SK-N-SH (cell line): Measurements from ENCODE around the gene APBA2. TPM values are rescaled to one million over a fixed set of nuclear protein-coding genes. Genes with fewer than 3 reads are reported as not detected.

Experiments
- CTCF ChIA-PET: fragments of 300-600, 350-600 bp; formaldehyde crosslinking; extraction: SDS; loops from one replicate; lab custom pipeline; 2021; lab: Yijun Ruan, JAX
- POLR2A ChIA-PET: fragments of 350-600 bp; sonication (Branson Sonifier 250); formaldehyde crosslinking; extraction: SDS; loops from one replicate; lab custom pipeline; 2020; ENCODE audit warnings: antibody characterized with exemption, inconsistent platforms; lab: Yijun Ruan, JAX
- DNase-seq: peaks from one replicate; pipeline ENCODE4 v3.0.0; 2012
- H2AFZ ChIP-seq: fragments of 200-600 bp; sonication (generic); 2 replicates; pipeline ENCODE4 v1.8.1; 2016; ENCODE audit warnings: antibody characterized with exemption, mild to moderate bottlenecking, low read depth
- H3F3A ChIP-seq: fragments of 200-600 bp; sonication (generic); replicated peaks from 2 replicates; pipeline ENCODE3; 2016; ENCODE audit warnings: antibody characterized with exemption, mild to moderate bottlenecking; ENCODE audit not compliant: insufficient read depth
- H3K27ac ChIP-seq, 2 experiments: fragments of 200-500 bp in 1 of 2; fragments of 200-600 bp in 1 of 2; sonication (Bioruptor generic) in 1 of 2; sonication (generic), shearing (Covaris generic) in 1 of 2; 2 replicates each; pipeline versions ENCODE4 v1.5.1 to v1.6.1; 2014 to 2016; ENCODE audit warnings: low read depth in 2 of 2, inconsistent platforms in 1 of 2, low read length in 1 of 2, mild to moderate bottlenecking in 1 of 2, mixed read lengths in 1 of 2
- H3K27me3 ChIP-seq: fragments of 200-600 bp; sonication (generic), shearing (Covaris generic); 2 replicates; pipeline ENCODE4 v1.6.1; 2016; ENCODE audit warnings: mixed run types; ENCODE audit not compliant: insufficient read depth
- H3K36me3 ChIP-seq, 2 experiments: fragments of 200-500 bp in 1 of 2; fragments of 200-600 bp in 1 of 2; sonication (Bioruptor generic) in 1 of 2; sonication (generic) in 1 of 2; replicated peaks in 1 of 2; 2 replicates each; pipeline versions ENCODE3 to v1.5.1; 2014 to 2016; ENCODE audit warnings: low read length in 1 of 2, mild to moderate bottlenecking in 1 of 2; ENCODE audit not compliant: insufficient read depth in 2 of 2, control insufficient read depth in 1 of 2
- H3K4me1 ChIP-seq, 2 experiments: fragments of 200-500 bp in 1 of 2; fragments of 200-600 bp in 1 of 2; sonication (Bioruptor generic) in 1 of 2; sonication (generic), shearing (Covaris generic) in 1 of 2; 2 replicates each; pipeline versions ENCODE4 v1.5.1 to v1.6.1; 2014 to 2016; ENCODE audit warnings: low read depth in 1 of 2, low read length in 1 of 2, mixed run types in 1 of 2; ENCODE audit not compliant: insufficient read depth in 2 of 2, control insufficient read depth in 1 of 2
- H3K4me2 ChIP-seq: fragments of 200-600 bp; sonication (generic), shearing (Covaris generic); 2 replicates; pipeline ENCODE4 v1.6.1; 2017; ENCODE audit warnings: mixed run types
- H3K4me3 ChIP-seq, 2 experiments: fragments of 200-500 bp in 1 of 2; fragments of 200-600 bp in 1 of 2; sonication (Bioruptor generic) in 1 of 2; sonication (generic), shearing (Covaris generic) in 1 of 2; 2 replicates each; pipeline versions ENCODE4 v1.5.1 to v1.8.1; 2014 to 2016; ENCODE audit warnings: low read depth in 2 of 2, inconsistent platforms in 1 of 2, low read length in 1 of 2, mild to moderate bottlenecking in 1 of 2, mixed read lengths in 1 of 2, moderate library complexity in 1 of 2
- H3K79me2 ChIP-seq: fragments of 200-600 bp; sonication (generic); 2 replicates; pipeline ENCODE4 v1.8.1; 2017; ENCODE audit warnings: mild to moderate bottlenecking; ENCODE audit not compliant: insufficient read depth
- H3K9ac ChIP-seq: fragments of 200-600 bp; sonication (generic); 2 replicates; pipeline ENCODE4 v1.6.1; 2017; ENCODE audit warnings: mixed run types
- H3K9me2 ChIP-seq: fragments of 200-600 bp; sonication (generic); 2 replicates; pipeline ENCODE4 v1.6.1; 2017; ENCODE audit warnings: mixed run types
- H3K9me3 ChIP-seq: fragments of 200-600 bp; sonication (generic); 2 replicates; pipeline ENCODE4 v1.6.1; 2017; ENCODE audit warnings: mixed run types, mild to moderate bottlenecking, moderate library complexity
- H4K20me1 ChIP-seq: fragments of 200-600 bp; sonication (generic); 2 replicates; pipeline ENCODE4 v1.6.1; 2017; ENCODE audit warnings: mild to moderate bottlenecking, mixed run types; ENCODE audit not compliant: insufficient read depth
- EP300 ChIP-seq, 2 experiments: IDR thresholded peaks; 2 replicates each; pipeline versions ENCODE4 v1.4.0 to v1.6.1; 2012; ENCODE audit warnings: borderline replicate concordance in 1 of 2, low read depth in 1 of 2, low read length in 1 of 2
- EZH2phosphoT487 ChIP-seq: fragments of 200-600 bp; sonication (generic); IDR thresholded peaks from 2 replicates; pipeline ENCODE4 v1.6.1; 2017; ENCODE audit warnings: low read depth, mixed run types, mild to moderate bottlenecking, antibody characterized with exemption, moderate library complexity, borderline replicate concordance
- FOSL2 ChIP-seq: IDR thresholded peaks from 2 replicates; pipeline ENCODE4 v1.4.0; 2012; ENCODE audit warnings: low read depth, mild to moderate bottlenecking, moderate library complexity, borderline replicate concordance
- FOXJ3 ChIP-seq: sonication (generic); formaldehyde crosslinking; IDR thresholded peaks from 2 replicates; pipeline ENCODE4 v1.5.1; 2020; ENCODE audit warnings: mild to moderate bottlenecking, missing genetic modification reagents
- FOXM1 ChIP-seq: IDR thresholded peaks from 2 replicates; pipeline ENCODE4 v1.4.0; 2012; ENCODE audit warnings: low read depth, mild to moderate bottlenecking
- GATA2 ChIP-seq: sonication (generic); formaldehyde crosslinking; IDR thresholded peaks from 2 replicates; pipeline ENCODE4 v1.5.0; 2020; ENCODE audit warnings: mild to moderate bottlenecking, missing genetic modification reagents
- MXI1 ChIP-seq: IDR thresholded peaks from 2 replicates; pipeline ENCODE4 v1.6.1; 2012; ENCODE audit warnings: mild to moderate bottlenecking, low read depth, low read length, improper control_type of control experiment
- NRF1 ChIP-seq: IDR thresholded peaks from 2 replicates; pipeline ENCODE4 v1.6.1; 2012; ENCODE audit warnings: low read depth, mild to moderate bottlenecking, low read length
- TAF1 ChIP-seq: IDR thresholded peaks from 2 replicates; pipeline ENCODE4 v1.6.1; 2012; ENCODE audit warnings: low read depth, mild to moderate bottlenecking, low read length, moderate library complexity, borderline replicate concordance
- TCF12 ChIP-seq: IDR thresholded peaks from 2 replicates; pipeline ENCODE4 v1.4.0; 2012
- TEAD4 ChIP-seq: IDR thresholded peaks from 2 replicates; pipeline ENCODE4 v1.4.0; 2012; ENCODE audit warnings: mild to moderate bottlenecking, borderline replicate concordance; ENCODE audit not compliant: insufficient read depth
- YY1 ChIP-seq: IDR thresholded peaks from 2 replicates; pipeline ENCODE4 v1.4.0; 2012; ENCODE audit warnings: low read depth, mild to moderate bottlenecking
- WGBS: methylation state at CpG from one replicate; pipeline ENCODE4 v1.1.6; 2017; ENCODE audit warnings: low lambda C conversion rate; 5-methylcytosine and 5-hydroxymethylcytosine counted together
- polyA plus RNA-seq, 3 experiments: library from polyadenylated mRNA; depleted of rRNA; stranded (reverse); fragments of >200 nt; gene quantifications; 2 replicates each; pipeline ENCODE4 v1.2.3, GENCODE V29; 2012
- TF ChIP-seq, protein P1 (sequence below): IDR thresholded peaks from 2 replicates; pipeline ENCODE4; 2012
- TF ChIP-seq, protein P2 (sequence below): IDR thresholded peaks from 2 replicates; pipeline ENCODE4 v1.4.0; 2012; ENCODE audit warnings: low read depth
- TF ChIP-seq, protein P3 (sequence below): fragments of 150-350 bp; IDR thresholded peaks from 2 replicates; pipeline ENCODE4 v1.6.1; 2017; ENCODE audit warnings: antibody characterized with exemption, low read length, low read depth, borderline replicate concordance
- TF ChIP-seq, protein P4 (sequence below): fragments of 200-600 bp; sonication (generic); IDR thresholded peaks from 2 replicates; pipeline ENCODE4 v1.6.1; 2017; ENCODE audit warnings: antibody characterized with exemption, mild to moderate bottlenecking, moderate library complexity
- TF ChIP-seq, protein P5 (sequence below): IDR thresholded peaks from 2 replicates; pipeline ENCODE4 v1.4.0; 2012; ENCODE audit warnings: low read depth, borderline replicate concordance

The APBA2 gene
- polyA plus RNA-seq, 1 of the 3 experiments (the other 2 are of a cell fraction), result 12.7 TPM

DNA sequence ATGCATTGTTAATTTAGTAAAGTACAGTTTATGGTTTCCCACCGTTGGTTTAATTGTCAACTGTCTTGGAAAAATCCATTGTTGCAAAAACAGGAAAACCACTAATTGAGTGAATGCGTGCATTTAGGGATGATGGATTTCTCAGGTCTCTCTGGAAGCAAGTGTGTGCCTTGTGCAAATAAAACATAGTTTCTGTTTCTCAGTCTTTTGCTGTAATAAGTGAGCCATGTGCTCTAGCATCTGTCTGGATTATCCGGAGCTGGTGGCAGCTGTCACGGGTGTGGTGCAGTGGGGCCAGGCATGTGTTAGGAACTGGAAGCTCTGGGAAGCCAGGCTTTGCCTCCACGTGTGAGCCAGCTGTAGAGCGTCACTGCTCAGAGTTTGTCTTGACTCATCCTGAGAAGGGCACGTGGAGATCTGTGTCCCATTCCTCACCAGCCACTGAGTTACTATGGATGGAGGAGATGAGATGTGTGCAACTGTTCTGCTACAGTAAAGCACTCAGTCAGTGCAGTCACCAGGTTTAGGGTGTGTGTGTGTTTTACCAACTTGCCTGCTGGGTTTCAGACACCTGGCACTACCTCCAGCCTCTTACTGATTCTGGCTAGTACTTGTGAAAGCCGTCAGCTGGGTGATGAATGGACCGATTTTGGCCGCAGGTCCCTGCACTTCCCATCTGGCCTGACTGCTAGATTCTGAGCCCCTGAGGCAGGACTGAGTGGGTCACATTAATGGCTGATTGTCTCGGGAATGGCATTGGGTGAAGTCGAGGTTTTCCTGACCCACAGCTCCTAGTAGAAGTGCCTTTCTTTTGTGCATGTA lies 7.2 kb downstream of the APBA2 start:
- Histone ChIP-seq H3K27me3 (no peaks in the 10 kb centered on the region), H3K9ac (no peak overlapping the region), H4K20me1 (no peaks in the 10 kb centered on the region), H3K9me2 (no peaks in the 10 kb centered on the region), H3F3A (peaks cover 3% of the 10 kb centered on the region), H3K27ac (no peak overlapping the region), H3K4me2 (no peak overlapping the region), H3K4me3 (no peak overlapping the region), H3K36me3 (no peaks in the 10 kb centered on the region), H2AFZ (no peak overlapping the region), H3K4me1 (peaks cover 0 to 28% of the 10 kb centered on the region in 2 experiments; a peak in 1 of 4 replicates), H3K79me2 (no peaks in the 10 kb centered on the region), H3K9me3 (no peaks in the 10 kb centered on the region)
- WGBS, result 43% methylated on average over 4 of the region's 12 CpGs
- DNase-seq, result no peak
- CTCF ChIA-PET, result interaction anchor here (0.8 to 1.1 kb wide), 2 partner anchors 10 to 96 kb away, joined by 3 read pairs; no protein-coding TSS in a partner anchor
- TF ChIP-seq MXI1 (0 out of 2 replicates have a peak, but pooled peaks have one; percentile 22), TCF12 (no peak)
- POLR2A ChIA-PET, result no interaction called here

DNA sequence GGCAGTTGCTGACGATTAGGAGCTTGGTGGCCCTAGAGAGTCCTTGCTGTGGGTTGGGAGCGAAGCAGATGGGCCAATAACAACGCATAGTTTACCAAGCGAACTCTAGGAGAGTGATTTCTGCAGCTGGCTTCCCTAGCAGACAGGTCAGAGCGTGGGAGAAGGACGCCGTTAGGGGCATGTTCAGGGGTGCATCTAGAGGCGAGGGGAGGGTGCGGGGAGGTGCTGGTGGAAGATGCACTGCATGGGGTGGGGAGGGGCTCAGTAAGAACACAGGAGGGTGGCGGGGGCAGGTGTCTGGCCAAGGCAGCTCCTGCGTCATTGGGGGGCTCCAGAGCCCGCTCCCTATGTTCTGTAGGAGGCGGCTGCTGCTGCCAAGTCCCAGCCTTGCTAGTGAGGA lies 8.9 kb downstream of the APBA2 start:
- Histone ChIP-seq H3K36me3 (no peaks in the 10 kb centered on the region), H3K9ac (no peak overlapping the region), H3K9me3 (no peaks in the 10 kb centered on the region), H2AFZ (no peak overlapping the region), H3K4me3 (no peak overlapping the region), H3K4me1 (peaks cover 0 to 24% of the 10 kb centered on the region in 2 experiments; a peak in 1 of 4 replicates), H3K27ac (no peak overlapping the region), H3K79me2 (no peaks in the 10 kb centered on the region), H3K27me3 (no peaks in the 10 kb centered on the region), H3K4me2 (no peak overlapping the region), H4K20me1 (no peaks in the 10 kb centered on the region), H3K9me2 (no peaks in the 10 kb centered on the region), H3F3A (peaks cover 3% of the 10 kb centered on the region)
- ChIA-PET CTCF (interaction anchor here (1.9 kb wide), 1 partner anchor 81 kb away, joined by 5 read pairs; no protein-coding TSS in a partner anchor), POLR2A (no interaction called here)
- 90% methylated on average over 13 of the region's 13 CpGs for WGBS
- TF ChIP-seq FOXM1 (no peak), EZH2phosphoT487 (no peak), EP300 (IDR thresholded peaks at IDR 0.05; ENCODE audit: borderline replicate concordance in 1 of 2, low read depth in 1 of 2, low read length in 1 of 2) (no peak), YY1 (no peak), NRF1 (no peak), FOXJ3 (no peak), TEAD4 (no peak), FOSL2 (no peak), TAF1 (no peak), GATA2 (CRISPR knock-in tag) (no peak)
- TF ChIP-seq, protein P1, sequence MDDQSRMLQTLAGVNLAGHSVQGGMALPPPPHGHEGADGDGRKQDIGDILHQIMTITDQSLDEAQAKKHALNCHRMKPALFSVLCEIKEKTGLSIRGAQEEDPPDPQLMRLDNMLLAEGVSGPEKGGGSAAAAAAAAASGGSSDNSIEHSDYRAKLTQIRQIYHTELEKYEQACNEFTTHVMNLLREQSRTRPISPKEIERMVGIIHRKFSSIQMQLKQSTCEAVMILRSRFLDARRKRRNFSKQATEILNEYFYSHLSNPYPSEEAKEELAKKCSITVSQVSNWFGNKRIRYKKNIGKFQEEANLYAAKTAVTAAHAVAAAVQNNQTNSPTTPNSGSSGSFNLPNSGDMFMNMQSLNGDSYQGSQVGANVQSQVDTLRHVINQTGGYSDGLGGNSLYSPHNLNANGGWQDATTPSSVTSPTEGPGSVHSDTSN, result no peak
- TF ChIP-seq, protein P2, sequence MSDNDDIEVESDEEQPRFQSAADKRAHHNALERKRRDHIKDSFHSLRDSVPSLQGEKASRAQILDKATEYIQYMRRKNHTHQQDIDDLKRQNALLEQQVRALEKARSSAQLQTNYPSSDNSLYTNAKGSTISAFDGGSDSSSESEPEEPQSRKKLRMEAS, result no peak
- TF ChIP-seq, protein P3, sequence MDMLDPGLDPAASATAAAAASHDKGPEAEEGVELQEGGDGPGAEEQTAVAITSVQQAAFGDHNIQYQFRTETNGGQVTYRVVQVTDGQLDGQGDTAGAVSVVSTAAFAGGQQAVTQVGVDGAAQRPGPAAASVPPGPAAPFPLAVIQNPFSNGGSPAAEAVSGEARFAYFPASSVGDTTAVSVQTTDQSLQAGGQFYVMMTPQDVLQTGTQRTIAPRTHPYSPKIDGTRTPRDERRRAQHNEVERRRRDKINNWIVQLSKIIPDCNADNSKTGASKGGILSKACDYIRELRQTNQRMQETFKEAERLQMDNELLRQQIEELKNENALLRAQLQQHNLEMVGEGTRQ, result no peak
- TF ChIP-seq, protein P4, sequence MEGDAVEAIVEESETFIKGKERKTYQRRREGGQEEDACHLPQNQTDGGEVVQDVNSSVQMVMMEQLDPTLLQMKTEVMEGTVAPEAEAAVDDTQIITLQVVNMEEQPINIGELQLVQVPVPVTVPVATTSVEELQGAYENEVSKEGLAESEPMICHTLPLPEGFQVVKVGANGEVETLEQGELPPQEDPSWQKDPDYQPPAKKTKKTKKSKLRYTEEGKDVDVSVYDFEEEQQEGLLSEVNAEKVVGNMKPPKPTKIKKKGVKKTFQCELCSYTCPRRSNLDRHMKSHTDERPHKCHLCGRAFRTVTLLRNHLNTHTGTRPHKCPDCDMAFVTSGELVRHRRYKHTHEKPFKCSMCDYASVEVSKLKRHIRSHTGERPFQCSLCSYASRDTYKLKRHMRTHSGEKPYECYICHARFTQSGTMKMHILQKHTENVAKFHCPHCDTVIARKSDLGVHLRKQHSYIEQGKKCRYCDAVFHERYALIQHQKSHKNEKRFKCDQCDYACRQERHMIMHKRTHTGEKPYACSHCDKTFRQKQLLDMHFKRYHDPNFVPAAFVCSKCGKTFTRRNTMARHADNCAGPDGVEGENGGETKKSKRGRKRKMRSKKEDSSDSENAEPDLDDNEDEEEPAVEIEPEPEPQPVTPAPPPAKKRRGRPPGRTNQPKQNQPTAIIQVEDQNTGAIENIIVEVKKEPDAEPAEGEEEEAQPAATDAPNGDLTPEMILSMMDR, result no peak
- TF ChIP-seq, protein P5, sequence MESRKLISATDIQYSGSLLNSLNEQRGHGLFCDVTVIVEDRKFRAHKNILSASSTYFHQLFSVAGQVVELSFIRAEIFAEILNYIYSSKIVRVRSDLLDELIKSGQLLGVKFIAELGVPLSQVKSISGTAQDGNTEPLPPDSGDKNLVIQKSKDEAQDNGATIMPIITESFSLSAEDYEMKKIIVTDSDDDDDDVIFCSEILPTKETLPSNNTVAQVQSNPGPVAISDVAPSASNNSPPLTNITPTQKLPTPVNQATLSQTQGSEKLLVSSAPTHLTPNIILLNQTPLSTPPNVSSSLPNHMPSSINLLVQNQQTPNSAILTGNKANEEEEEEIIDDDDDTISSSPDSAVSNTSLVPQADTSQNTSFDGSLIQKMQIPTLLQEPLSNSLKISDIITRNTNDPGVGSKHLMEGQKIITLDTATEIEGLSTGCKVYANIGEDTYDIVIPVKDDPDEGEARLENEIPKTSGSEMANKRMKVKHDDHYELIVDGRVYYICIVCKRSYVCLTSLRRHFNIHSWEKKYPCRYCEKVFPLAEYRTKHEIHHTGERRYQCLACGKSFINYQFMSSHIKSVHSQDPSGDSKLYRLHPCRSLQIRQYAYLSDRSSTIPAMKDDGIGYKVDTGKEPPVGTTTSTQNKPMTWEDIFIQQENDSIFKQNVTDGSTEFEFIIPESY, result no peak
- TF ChIP-seq, all 33 proteins: peak for 0
- DNase-seq, result no peak
